ENCODE data around the gene SLC34A3.

The SLC34A3 gene

GRCh38 chr9:137244486-137245449 lies 14.1 kb downstream of the SLC34A3 start:
- Histone ChIP-seq H3F3A (ENCODE audit: insufficient read depth, low read length) (no peaks in the 10 kb centered on the region), H3K4me1 (ENCODE audit: insufficient read depth, low read length, severe bottlenecking) (peaks cover 20% of the 10 kb centered on the region), H3K4me3 (ENCODE audit: low read depth, low read length, poor library complexity, severe bottlenecking) (no peak overlapping the region), H3K9me2 (ENCODE audit: low read depth, low read length) (no peaks in the 10 kb centered on the region), H3K9ac (ENCODE audit: low read length) (no peak overlapping the region), H3K27me3 (ENCODE audit: insufficient read depth, low read length) (0 out of 2 replicates have a peak, but pooled peaks cover 6% of the 10 kb centered on the region), H3K27ac (ENCODE audit: low read depth, low read length, poor library complexity, severe bottlenecking) (no peak overlapping the region), H4K20me1 (ENCODE audit: insufficient read depth, low read length) (no peaks in the 10 kb centered on the region), H3K9me3 (ENCODE audit: low read length) (no peaks in the 10 kb centered on the region), H3K79me2 (ENCODE audit: insufficient read depth, low read length) (peaks cover 6% of the 10 kb centered on the region; the same call in 1 of the 2 replicates), H3K36me3 (ENCODE audit: insufficient read depth, low read length) (peaks cover 28% of the 10 kb centered on the region), H3K4me2 (ENCODE audit: low read length) (no peak overlapping the region), H2AFZ (ENCODE audit: low read length) (no peak overlapping the region)
- no peak for TF ChIP-seq EZH2 (IDR thresholded peaks at IDR 0.05; ENCODE audit: borderline replicate concordance, low read length)
- TF ChIP-seq CTCF (IDR thresholded peaks at IDR 0.05; ENCODE audit: low read length) = no peak

- Histone ChIP-seq H3K9me2 (ENCODE audit: low read depth, low read length) (no peaks in the 10 kb centered on the region), H3K36me3 (ENCODE audit: insufficient read depth, low read length) (peaks cover 28% of the 10 kb centered on the region), H3K4me1 (ENCODE audit: insufficient read depth, low read length, severe bottlenecking) (peaks cover 19% of the 10 kb centered on the region), H3K9ac (ENCODE audit: low read length) (no peak overlapping the region), H3K27me3 (ENCODE audit: insufficient read depth, low read length) (0 out of 2 replicates have a peak, but pooled peaks cover 6% of the 10 kb centered on the region), H3K4me2 (ENCODE audit: low read length) (no peak overlapping the region), H3K27ac (ENCODE audit: low read depth, low read length, poor library complexity, severe bottlenecking) (no peak overlapping the region), H3K4me3 (ENCODE audit: low read depth, low read length, poor library complexity, severe bottlenecking) (no peak overlapping the region), H3K79me2 (ENCODE audit: insufficient read depth, low read length) (peaks cover 6% of the 10 kb centered on the region; the same call in 1 of the 2 replicates), H4K20me1 (ENCODE audit: insufficient read depth, low read length) (no peaks in the 10 kb centered on the region), H3K9me3 (ENCODE audit: low read length) (no peaks in the 10 kb centered on the region), H2AFZ (ENCODE audit: low read length) (no peak overlapping the region), H3F3A (ENCODE audit: insufficient read depth, low read length) (no peaks in the 10 kb centered on the region)
- no peak for TF ChIP-seq EZH2 (IDR thresholded peaks at IDR 0.05; ENCODE audit: borderline replicate concordance, low read length)
- no peak for TF ChIP-seq CTCF (IDR thresholded peaks at IDR 0.05; ENCODE audit: low read length)
Measured at GRCh38 chr9:137245450-137246421, 15.0 kb downstream of the SLC34A3 start.

GRCh38 chr9:137247135-137247915 lies 16.6 kb downstream of the SLC34A3 start:
- H4K20me1 ChIP-seq (ENCODE audit: insufficient read depth, low read length) = no peaks in the 10 kb centered on the region
- H3K36me3 ChIP-seq (ENCODE audit: insufficient read depth, low read length) = peaks cover 20% of the 10 kb centered on the region
- no peak overlapping the region for H3K27ac ChIP-seq (ENCODE audit: low read depth, low read length, poor library complexity, severe bottlenecking)
- no peaks in the 10 kb centered on the region for H3K9me3 ChIP-seq (ENCODE audit: low read length)
- H3K9ac ChIP-seq (ENCODE audit: low read length) = no peak overlapping the region
- H3K4me3 ChIP-seq (ENCODE audit: low read depth, low read length, poor library complexity, severe bottlenecking) = no peak overlapping the region
- H3K4me1 ChIP-seq (ENCODE audit: insufficient read depth, low read length, severe bottlenecking) = peaks cover 19% of the 10 kb centered on the region
- H3K27me3 ChIP-seq (ENCODE audit: insufficient read depth, low read length) = peaks cover 6% of the 10 kb centered on the region; the same call in 1 of the 2 replicates
- H3K4me2 ChIP-seq (ENCODE audit: low read length) = no peak overlapping the region
- no peak for TF ChIP-seq CTCF (IDR thresholded peaks at IDR 0.05; ENCODE audit: low read length)
- TF ChIP-seq EZH2 (IDR thresholded peaks at IDR 0.05; ENCODE audit: borderline replicate concordance, low read length) = no peak
- H2AFZ ChIP-seq (ENCODE audit: low read length) = no peak overlapping the region
- no peaks in the 10 kb centered on the region for H3F3A ChIP-seq (ENCODE audit: insufficient read depth, low read length)
- H3K9me2 ChIP-seq (ENCODE audit: low read depth, low read length) = no peaks in the 10 kb centered on the region
- no peaks in the 10 kb centered on the region for H3K79me2 ChIP-seq (ENCODE audit: insufficient read depth, low read length)
